ENCODE measurements around the gene IFITM10.

IFITM10 gene

GRCh38 chr11:1742371-1742770 lies 8.0 kb downstream of the IFITM10 start:
- no peak for DNase-seq (ENCODE audit: low read depth in 4 of 4, low spot score in 1 of 4)

- no peak for DNase-seq (ENCODE audit: low read depth in 4 of 4, low spot score in 1 of 4)
Measured at GRCh38 chr11:1741741-1742140, 8.7 kb downstream of the IFITM10 start.

- no peak for DNase-seq (ENCODE audit: low read depth in 4 of 4, low spot score in 1 of 4)
Measured at GRCh38 chr11:1740786-1741530, 9.4 kb downstream of the IFITM10 start.

- DNase-seq (ENCODE audit: low read depth in 4 of 4, low spot score in 1 of 4): no peak
Measured at GRCh38 chr11:1739576-1739975, 10.8 kb downstream of the IFITM10 start.

- DNase-seq (ENCODE audit: low read depth in 4 of 4, low spot score in 1 of 4): no peak
Measured at GRCh38 chr11:1738380-1738779, 12.0 kb downstream of the IFITM10 start.

GRCh38 chr11:1737080-1737757 lies 13.2 kb downstream of the IFITM10 start:
- DNase-seq (ENCODE audit: low read depth in 4 of 4, low spot score in 1 of 4): no peak

- DNase-seq (ENCODE audit: low read depth in 4 of 4, low spot score in 1 of 4): no peak
Measured at GRCh38 chr11:1736447-1736992, 13.9 kb downstream of the IFITM10 start.

GRCh38 chr11:1735271-1735670 lies 15.1 kb downstream of the IFITM10 start:
- DNase-seq (ENCODE audit: low read depth in 4 of 4, low spot score in 1 of 4): no peak

- DNase-seq (ENCODE audit: low read depth in 4 of 4, low spot score in 1 of 4): no peak
Measured at GRCh38 chr11:1734641-1735081, 15.7 kb downstream of the IFITM10 start.

GRCh38 chr11:1733716-1734640 lies 16.4 kb downstream of the IFITM10 start:
- DNase-seq (ENCODE audit: low read depth in 4 of 4, low spot score in 1 of 4): no peak

GRCh38 chr11:1733009-1733715 lies 17.2 kb downstream of the IFITM10 start:
- no peak for DNase-seq (ENCODE audit: low read depth in 4 of 4, low spot score in 1 of 4)

- DNase-seq (ENCODE audit: low read depth in 4 of 4, low spot score in 1 of 4): no peak
Measured at GRCh38 chr11:1732418-1733008, 17.9 kb downstream of the IFITM10 start.

GRCh38 chr11:1731451-1732059 lies 18.8 kb downstream of the IFITM10 start:
- no peak for DNase-seq (ENCODE audit: low read depth in 4 of 4, low spot score in 1 of 4)

- no peak for DNase-seq (ENCODE audit: low read depth in 4 of 4, low spot score in 1 of 4)
Measured at GRCh38 chr11:1730059-1730629, 20.3 kb downstream of the IFITM10 start.

- no peak for DNase-seq (ENCODE audit: low read depth in 4 of 4, low spot score in 1 of 4)
Measured at GRCh38 chr11:1729692-1730011, 20.7 kb downstream of the IFITM10 start.

- no peak for DNase-seq (ENCODE audit: low read depth in 4 of 4, low spot score in 1 of 4)
Measured at GRCh38 chr11:1728931-1729691, 21.3 kb downstream of the IFITM10 start.

GRCh38 chr11:1728301-1728700 lies 22.1 kb downstream of the IFITM10 start:
- DNase-seq (ENCODE audit: low read depth in 4 of 4, low spot score in 1 of 4): no peak

- DNase-seq (ENCODE audit: low read depth in 4 of 4, low spot score in 1 of 4): no peak
Measured at GRCh38 chr11:1727861-1728260, 22.5 kb downstream of the IFITM10 start.

GRCh38 chr11:1727096-1727690 lies 23.2 kb downstream of the IFITM10 start:
- no peak for DNase-seq (ENCODE audit: low read depth in 4 of 4, low spot score in 1 of 4)
